Measurements from ENCODE around the gene EYS. TPM values are rescaled to one million over a fixed set of nuclear protein-coding genes. Genes with fewer than 3 reads are reported as not detected.

Gene EYS
- polyA plus RNA-seq, 2 of the 4 experiments (the other 2 are of a cell fraction) = 0.03 to 0.06 TPM

DNA sequence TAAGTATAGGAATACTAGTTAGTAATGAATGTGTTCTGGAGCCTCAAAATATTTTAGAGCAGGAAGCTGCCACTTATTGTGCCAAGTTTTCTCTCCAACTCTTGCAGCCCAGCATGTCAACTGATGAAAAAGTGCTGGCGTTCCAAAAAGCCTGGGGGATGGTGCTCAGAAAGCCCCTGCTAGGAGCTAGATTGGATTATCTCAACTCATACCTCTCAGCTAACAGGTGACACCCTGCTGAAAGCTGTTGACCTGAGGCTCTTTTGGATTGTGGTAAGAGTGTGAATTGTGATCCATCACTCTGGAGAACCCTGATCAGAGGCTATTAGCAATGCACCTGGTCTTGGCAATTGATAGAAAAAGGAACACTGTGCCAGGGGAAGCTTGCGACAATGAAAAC lies 580.4 kb downstream of the EYS start:
- FAIRE-seq = no peak
- Histone ChIP-seq H3K4me2 (no peak overlapping the region), H3K4me1 (no peaks in the 10 kb centered on the region), H3K4me3 (no peak overlapping the region), H3K9me3 (no peaks in the 10 kb centered on the region), H3K27ac (no peak overlapping the region)
- 46% methylated on average over 2 of the region's 2 CpGs for WGBS (ENCODE audit: missing lambda C conversion rate)
- no peak for ATAC-seq
- POLR2A ChIA-PET = no interaction called here
- TF ChIP-seq JUN (IDR thresholded peaks at IDR 0.05) (no peak), GATA3 (IDR thresholded peaks at IDR 0.05; ENCODE audit: borderline replicate concordance) (no peak), CEBPB (IDR thresholded peaks at IDR 0.05) (no peak), CHD4 (IDR thresholded peaks at IDR 0.05; ENCODE audit: borderline replicate concordance) (no peak), RNF2 (IDR thresholded peaks at IDR 0.05; ENCODE audit: borderline replicate concordance, low read depth) (no peak), MAZ (IDR thresholded peaks at IDR 0.05; ENCODE audit: borderline replicate concordance, low read depth, low read length) (no peak), ESRRA (IDR thresholded peaks at IDR 0.05; ENCODE audit: borderline replicate concordance, low read length) (no peak), CHD2 (IDR thresholded peaks at IDR 0.05; ENCODE audit: low read length, partially characterized antibody) (no peak), TP53 (CRISPR knock-in tag; IDR thresholded peaks at IDR 0.05) (no peak), EP300 (IDR thresholded peaks at IDR 0.05) (no peak), NPAS2 (CRISPR knock-in tag; IDR thresholded peaks at IDR 0.05; ENCODE audit: borderline replicate concordance) (no peak), HOXB5 (CRISPR knock-in tag; IDR thresholded peaks at IDR 0.05) (no peak)
- TF ChIP-seq, protein P1, sequence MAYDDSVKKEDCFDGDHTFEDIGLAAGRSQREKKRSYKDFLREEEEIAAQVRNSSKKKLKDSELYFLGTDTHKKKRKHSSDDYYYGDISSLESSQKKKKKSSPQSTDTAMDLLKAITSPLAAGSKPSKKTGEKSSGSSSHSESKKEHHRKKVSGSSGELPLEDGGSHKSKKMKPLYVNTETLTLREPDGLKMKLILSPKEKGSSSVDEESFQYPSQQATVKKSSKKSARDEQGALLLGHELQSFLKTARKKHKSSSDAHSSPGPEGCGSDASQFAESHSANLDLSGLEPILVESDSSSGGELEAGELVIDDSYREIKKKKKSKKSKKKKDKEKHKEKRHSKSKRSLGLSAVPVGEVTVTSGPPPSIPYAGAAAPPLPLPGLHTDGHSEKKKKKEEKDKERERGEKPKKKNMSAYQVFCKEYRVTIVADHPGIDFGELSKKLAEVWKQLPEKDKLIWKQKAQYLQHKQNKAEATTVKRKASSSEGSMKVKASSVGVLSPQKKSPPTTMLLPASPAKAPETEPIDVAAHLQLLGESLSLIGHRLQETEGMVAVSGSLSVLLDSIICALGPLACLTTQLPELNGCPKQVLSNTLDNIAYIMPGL (CRISPR knock-in tag; IDR thresholded peaks at IDR 0.05; ENCODE audit: borderline replicate concordance) = no peak
- TF ChIP-seq, protein P2, sequence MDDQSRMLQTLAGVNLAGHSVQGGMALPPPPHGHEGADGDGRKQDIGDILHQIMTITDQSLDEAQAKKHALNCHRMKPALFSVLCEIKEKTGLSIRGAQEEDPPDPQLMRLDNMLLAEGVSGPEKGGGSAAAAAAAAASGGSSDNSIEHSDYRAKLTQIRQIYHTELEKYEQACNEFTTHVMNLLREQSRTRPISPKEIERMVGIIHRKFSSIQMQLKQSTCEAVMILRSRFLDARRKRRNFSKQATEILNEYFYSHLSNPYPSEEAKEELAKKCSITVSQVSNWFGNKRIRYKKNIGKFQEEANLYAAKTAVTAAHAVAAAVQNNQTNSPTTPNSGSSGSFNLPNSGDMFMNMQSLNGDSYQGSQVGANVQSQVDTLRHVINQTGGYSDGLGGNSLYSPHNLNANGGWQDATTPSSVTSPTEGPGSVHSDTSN (IDR thresholded peaks at IDR 0.05) = no peak
- TF ChIP-seq, protein P3, sequence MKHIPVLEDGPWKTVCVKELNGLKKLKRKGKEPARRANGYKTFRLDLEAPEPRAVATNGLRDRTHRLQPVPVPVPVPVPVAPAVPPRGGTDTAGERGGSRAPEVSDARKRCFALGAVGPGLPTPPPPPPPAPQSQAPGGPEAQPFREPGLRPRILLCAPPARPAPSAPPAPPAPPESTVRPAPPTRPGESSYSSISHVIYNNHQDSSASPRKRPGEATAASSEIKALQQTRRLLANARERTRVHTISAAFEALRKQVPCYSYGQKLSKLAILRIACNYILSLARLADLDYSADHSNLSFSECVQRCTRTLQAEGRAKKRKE (CRISPR knock-in tag; IDR thresholded peaks at IDR 0.05; ENCODE audit: low read depth) = no peak
- CTCF ChIA-PET = no interaction called here
- DNase-seq (ENCODE audit: low read depth in 1 of 2, low spot score in 1 of 2) = no peak

DNA sequence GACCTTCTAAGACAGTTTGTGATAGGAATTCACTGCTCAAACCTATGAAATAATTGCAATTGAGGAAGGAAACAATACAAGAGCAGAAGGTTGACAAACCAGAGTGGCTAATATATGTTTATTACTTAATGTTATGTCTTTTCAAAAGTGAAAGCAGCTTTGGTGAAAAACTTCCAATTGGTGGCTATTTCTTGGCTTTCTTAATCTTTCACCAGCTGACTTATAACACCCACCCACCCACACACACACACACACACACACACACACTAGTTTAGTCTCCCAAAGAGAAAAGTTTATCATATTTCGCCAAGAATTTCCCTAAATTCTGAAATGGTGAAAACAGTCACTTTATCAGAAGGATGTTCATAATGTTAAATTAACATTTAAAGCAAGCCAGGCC lies 583.5 kb downstream of the EYS start:
- no peak for FAIRE-seq
- Histone ChIP-seq H3K4me3 (no peak overlapping the region), H3K4me1 (no peaks in the 10 kb centered on the region), H3K9me3 (no peaks in the 10 kb centered on the region), H3K4me2 (no peak overlapping the region), H3K27ac (no peak overlapping the region)
- TF ChIP-seq ZNF302 (CRISPR knock-in tag; IDR thresholded peaks at IDR 0.05) (no peak), EHF (CRISPR knock-in tag; IDR thresholded peaks at IDR 0.05) (no peak), TP53 (CRISPR knock-in tag; IDR thresholded peaks at IDR 0.05) (no peak), POLR2AphosphoS2 (conservative IDR thresholded peaks at IDR 0.05; ENCODE audit: low read length) (no peak), NFE2L2 (conservative IDR thresholded peaks at IDR 0.05; ENCODE audit: low read length) (no peak), ZSCAN20 (CRISPR knock-in tag; IDR thresholded peaks at IDR 0.05) (no peak), HOXB13 (CRISPR knock-in tag; IDR thresholded peaks at IDR 0.05; ENCODE audit: low read depth) (no peak), TFCP2L1 (CRISPR knock-in tag; IDR thresholded peaks at IDR 0.05) (no peak)
- ChIA-PET CTCF (no interaction called here), POLR2A (no interaction called here)
- WGBS (ENCODE audit: missing lambda C conversion rate) = 62% methylated on average over 1 of the region's 1 CpG
- ATAC-seq = no peak
- no peak for DNase-seq (ENCODE audit: low read depth in 1 of 2, low spot score in 1 of 2)

Data from A549 (cell line).